Bronchial epithelial cell (primary cell): Measurements from ENCODE around the gene ADH7. TPM values are rescaled to one million over a fixed set of nuclear protein-coding genes. Genes with fewer than 3 reads are reported as not detected.
A peak's percentile ranks its signal among the peaks of the same experiment; 100 is the strongest.

Experiments used
- DNase-seq: peaks from one replicate; pipeline ENCODE4 v3.0.0-alpha.2; 2010; ENCODE audit warnings: low read depth
- FAIRE-seq: peaks from 2 replicates; lab custom pipeline; 2011; peaks lifted over from hg19 to GRCh38; lab: Jason Lieb, UNC
- H3K27me3 ChIP-seq: 2 replicates; pipeline ENCODE4 v1.5.1; 2011; ENCODE audit warnings: low read length; ENCODE audit not compliant: control insufficient read depth, insufficient read depth
- H3K36me3 ChIP-seq: 2 replicates; pipeline ENCODE4 v1.5.1; 2011; ENCODE audit warnings: low read length; ENCODE audit not compliant: control insufficient read depth, insufficient read depth
- H3K4me3 ChIP-seq: 2 replicates; pipeline ENCODE4 v1.5.1; 2011; ENCODE audit warnings: mild to moderate bottlenecking, low read depth, low read length, control low read depth
- total RNA-seq: library from RNA; depleted of rRNA; stranded (reverse); fragments of >200 nt; gene quantifications from 2 replicates; pipeline ENCODE4 v1.2.1, GENCODE V29; 2014
- TF ChIP-seq, protein P1 (sequence below): IDR thresholded peaks from 2 replicates; pipeline ENCODE4 v1.5.1; 2011; ENCODE audit warnings: mild to moderate bottlenecking, moderate library complexity, low read length, control low read depth, inconsistent platforms; ENCODE audit not compliant: insufficient read depth, severe bottlenecking

Gene ADH7
- total RNA-seq, 1 donor from 2014 or later, result 8.4 TPM

GRCh38 chr4:99467887-99468286 is 32.7 kb upstream of the ADH7 start:
- FAIRE-seq (no peak), DNase-seq (no peak)
- Histone ChIP-seq H3K4me3 (no peak overlapping the region), H3K27me3 (no peaks in the 10 kb centered on the region), H3K36me3 (no peaks in the 10 kb centered on the region)
- TF ChIP-seq, protein P1, sequence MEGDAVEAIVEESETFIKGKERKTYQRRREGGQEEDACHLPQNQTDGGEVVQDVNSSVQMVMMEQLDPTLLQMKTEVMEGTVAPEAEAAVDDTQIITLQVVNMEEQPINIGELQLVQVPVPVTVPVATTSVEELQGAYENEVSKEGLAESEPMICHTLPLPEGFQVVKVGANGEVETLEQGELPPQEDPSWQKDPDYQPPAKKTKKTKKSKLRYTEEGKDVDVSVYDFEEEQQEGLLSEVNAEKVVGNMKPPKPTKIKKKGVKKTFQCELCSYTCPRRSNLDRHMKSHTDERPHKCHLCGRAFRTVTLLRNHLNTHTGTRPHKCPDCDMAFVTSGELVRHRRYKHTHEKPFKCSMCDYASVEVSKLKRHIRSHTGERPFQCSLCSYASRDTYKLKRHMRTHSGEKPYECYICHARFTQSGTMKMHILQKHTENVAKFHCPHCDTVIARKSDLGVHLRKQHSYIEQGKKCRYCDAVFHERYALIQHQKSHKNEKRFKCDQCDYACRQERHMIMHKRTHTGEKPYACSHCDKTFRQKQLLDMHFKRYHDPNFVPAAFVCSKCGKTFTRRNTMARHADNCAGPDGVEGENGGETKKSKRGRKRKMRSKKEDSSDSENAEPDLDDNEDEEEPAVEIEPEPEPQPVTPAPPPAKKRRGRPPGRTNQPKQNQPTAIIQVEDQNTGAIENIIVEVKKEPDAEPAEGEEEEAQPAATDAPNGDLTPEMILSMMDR, result no peak

GRCh38 chr4:99463566-99463965 is 28.4 kb upstream of the ADH7 start:
- Histone ChIP-seq H3K27me3 (no peaks in the 10 kb centered on the region), H3K4me3 (no peak overlapping the region), H3K36me3 (no peaks in the 10 kb centered on the region)
- DNase-seq, result no peak
- FAIRE-seq, result no peak
- TF ChIP-seq, protein P1, result no peak

DNA sequence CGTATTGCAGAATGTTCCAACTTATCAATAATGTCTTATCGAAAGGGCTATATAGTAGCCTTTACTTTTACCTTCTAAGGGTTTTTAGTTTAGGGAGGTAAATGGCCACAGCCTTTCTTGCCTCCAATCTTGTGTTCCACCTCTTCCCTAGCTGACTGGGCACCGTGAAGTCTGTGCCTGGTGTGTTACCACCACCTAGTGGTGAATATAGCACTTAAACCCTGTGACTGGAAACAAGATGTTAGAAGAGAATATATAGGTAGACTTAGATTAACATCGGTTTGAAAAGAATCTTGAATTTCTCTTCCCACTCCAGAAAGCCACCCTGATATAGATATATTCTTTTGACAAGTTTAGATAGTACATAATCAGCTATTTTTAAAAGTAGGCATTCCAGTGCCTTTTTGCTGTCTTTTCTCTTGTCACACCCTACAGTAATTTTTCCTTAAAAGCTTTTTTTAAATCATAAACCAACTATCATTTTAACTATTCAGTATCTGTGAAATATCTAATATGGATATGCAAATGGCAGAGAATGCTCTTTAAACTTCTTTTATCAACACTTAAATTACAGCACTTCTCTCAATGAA is 27.8 kb upstream of the ADH7 start:
- TF ChIP-seq, protein P1, result peak; percentile 64
- Histone ChIP-seq H3K27me3 (no peaks in the 10 kb centered on the region), H3K36me3 (no peaks in the 10 kb centered on the region), H3K4me3 (no peak overlapping the region)
- FAIRE-seq, result no peak
- DNase-seq, result peak; percentile 77

DNA sequence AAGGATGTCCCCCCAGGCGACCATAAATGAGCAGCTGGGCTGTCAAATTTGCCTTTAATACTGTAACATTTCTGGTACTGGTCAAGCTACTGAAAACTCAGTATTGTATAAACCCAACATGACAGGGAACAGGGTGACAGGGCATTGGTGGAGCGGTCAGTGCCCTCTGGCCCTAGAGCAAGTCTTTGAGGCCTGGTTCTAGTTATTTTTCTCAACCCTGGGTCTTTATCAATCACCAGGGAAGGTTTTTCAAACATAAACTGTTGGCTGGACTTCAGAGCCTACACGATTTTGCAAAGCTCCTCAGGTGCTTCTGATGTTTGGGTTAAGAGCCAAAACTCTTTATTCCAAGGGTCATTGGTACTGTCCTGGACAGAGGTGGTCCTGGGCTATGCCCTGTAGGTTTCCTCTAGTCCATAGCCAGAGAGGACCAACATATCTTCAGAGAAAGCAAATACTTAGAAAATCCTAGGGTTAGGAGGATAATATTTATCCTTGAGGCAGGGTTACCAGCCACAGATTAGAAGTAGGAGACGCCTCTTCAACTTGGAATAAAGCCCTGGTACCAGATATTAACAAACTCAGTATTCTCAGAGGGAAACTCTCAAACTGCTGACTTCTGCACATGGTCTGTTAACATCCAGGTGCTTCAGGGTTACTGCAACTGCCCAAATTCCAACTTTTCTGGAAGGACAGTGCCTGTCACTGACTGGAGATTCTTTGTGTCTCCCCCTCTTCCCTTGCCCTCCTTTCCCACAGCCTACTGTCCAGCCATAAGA is 26.7 kb upstream of the ADH7 start:
- DNase-seq, result no peak
- Histone ChIP-seq H3K4me3 (no peak overlapping the region), H3K36me3 (no peaks in the 10 kb centered on the region), H3K27me3 (no peaks in the 10 kb centered on the region)
- TF ChIP-seq, protein P1, result no peak
- no peak for FAIRE-seq

- FAIRE-seq, result no peak
- H3K4me3 ChIP-seq, result no peak overlapping the region
- TF ChIP-seq, protein P1, result no peak
- no peaks in the 10 kb centered on the region for H3K27me3 ChIP-seq
- DNase-seq, result no peak
- H3K36me3 ChIP-seq, result no peaks in the 10 kb centered on the region
Measured at GRCh38 chr4:99459546-99460042, 24.5 kb upstream of the ADH7 start.
